Right atrium auricular region (tissue), 2 donors: Measurements from ENCODE around the gene TM7SF3. TPM values are rescaled to one million over a fixed set of nuclear protein-coding genes. Genes with fewer than 3 reads are reported as not detected.
A peak's percentile ranks its signal among the peaks of the same experiment; 100 is the strongest.

Experiments used
- DNase-seq: peaks from one replicate; pipeline ENCODE4 v3.0.0-alpha.2; 2019; ENCODE audit warnings: low spot score
- H3K27ac ChIP-seq, 2 donors: fragments of 200-600 bp; sonication (generic); 1 replicate in 1 of 2; 2 replicates in 1 of 2; pipeline ENCODE4 v1.5.1; 2016 to 2019
- H3K27me3 ChIP-seq, 2 donors: fragments of 200-600 bp; sonication (generic); one replicate each; pipeline versions ENCODE4 v1.5.1 to v1.6.0; 2017 to 2019
- H3K36me3 ChIP-seq: fragments of 200-600 bp; sonication (generic); one replicate; pipeline ENCODE4 v1.5.1; 2016
- H3K4me1 ChIP-seq, 2 donors: fragments of 200-600 bp; sonication (generic); one replicate each; pipeline versions ENCODE4 v1.5.1 to v1.6.0; 2017 to 2019
- H3K4me3 ChIP-seq, 2 donors: fragments of 200-600 bp; sonication (generic); 1 replicate in 1 of 2; 2 replicates in 1 of 2; pipeline ENCODE4 v1.5.1; 2017 to 2019; ENCODE audit warnings: mild to moderate bottlenecking in 1 of 2, moderate library complexity in 1 of 2
- H3K9me3 ChIP-seq, 2 donors: fragments of 200-600 bp; sonication (generic); one replicate each; pipeline ENCODE4 v1.5.1; 2019
- total RNA-seq, 2 donors: library from RNA; depleted of rRNA; stranded (reverse); fragments of >200 nt; gene quantifications; one replicate each; pipeline ENCODE4 v1.1.0, GENCODE V29; 2016
- TF ChIP-seq, protein P1 (sequence below), 2 donors: fragments of 200-600 bp; sonication (generic); IDR thresholded peaks; one replicate each; pipeline ENCODE4 v1.5.1; 2019; ENCODE audit warnings: antibody characterized with exemption in 2 of 2

Gene TM7SF3, protein sequence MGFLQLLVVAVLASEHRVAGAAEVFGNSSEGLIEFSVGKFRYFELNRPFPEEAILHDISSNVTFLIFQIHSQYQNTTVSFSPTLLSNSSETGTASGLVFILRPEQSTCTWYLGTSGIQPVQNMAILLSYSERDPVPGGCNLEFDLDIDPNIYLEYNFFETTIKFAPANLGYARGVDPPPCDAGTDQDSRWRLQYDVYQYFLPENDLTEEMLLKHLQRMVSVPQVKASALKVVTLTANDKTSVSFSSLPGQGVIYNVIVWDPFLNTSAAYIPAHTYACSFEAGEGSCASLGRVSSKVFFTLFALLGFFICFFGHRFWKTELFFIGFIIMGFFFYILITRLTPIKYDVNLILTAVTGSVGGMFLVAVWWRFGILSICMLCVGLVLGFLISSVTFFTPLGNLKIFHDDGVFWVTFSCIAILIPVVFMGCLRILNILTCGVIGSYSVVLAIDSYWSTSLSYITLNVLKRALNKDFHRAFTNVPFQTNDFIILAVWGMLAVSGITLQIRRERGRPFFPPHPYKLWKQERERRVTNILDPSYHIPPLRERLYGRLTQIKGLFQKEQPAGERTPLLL
- 10 to 100 TPM; 23.0 to 34.6 TPM for total RNA-seq

DNA sequence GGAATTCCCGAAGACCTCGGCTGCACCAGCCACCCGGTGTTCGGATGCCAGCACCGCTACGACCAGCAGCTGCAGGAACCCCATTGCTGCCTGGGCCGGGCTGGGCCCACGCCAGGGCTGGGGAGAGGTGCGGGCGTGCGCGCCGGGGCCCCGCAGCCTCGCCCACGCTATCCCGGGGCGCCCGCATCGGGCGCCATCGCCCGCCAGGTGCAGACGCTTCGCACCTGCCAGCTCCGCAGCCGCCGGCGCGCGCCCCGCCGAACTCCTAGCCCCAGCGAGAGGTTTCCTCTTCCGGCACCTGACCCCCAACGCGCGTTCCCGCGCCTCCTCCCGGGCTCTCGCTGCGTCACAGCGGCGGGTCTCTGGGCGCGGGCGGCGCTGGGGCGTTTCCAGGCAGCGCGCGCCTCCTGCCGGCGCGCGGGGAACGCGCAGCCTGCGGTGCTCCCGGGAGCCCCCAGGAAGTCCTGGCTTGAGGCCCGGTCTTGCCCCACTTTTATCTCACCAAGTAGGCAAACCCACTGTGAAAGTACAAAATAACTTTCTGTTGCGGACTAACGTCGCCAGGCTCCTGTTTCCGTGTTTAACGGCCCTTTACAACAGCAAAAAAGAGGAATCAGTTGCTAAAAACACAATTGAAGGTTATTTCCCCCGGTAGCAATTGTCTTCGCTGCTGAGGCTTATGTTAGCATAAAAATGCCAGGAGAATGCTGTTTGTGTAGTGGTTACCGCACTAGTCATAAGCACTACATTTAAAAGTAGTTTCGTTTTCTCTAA, at the start of gene TM7SF3:
TSS of gene TM7SF3 (minus strand) at position 300 of the 774 bp plus-strand sequence. CDS start at position 84, 216 bp downstream.
- Histone ChIP-seq H3K4me1 (peaks cover 0 to 39% of the 10 kb centered on the region in 2 donors), H3K36me3 (no peaks in the 10 kb centered on the region), H3K27ac (peak within 1 kb of the TSS; percentile 88 to 89), H3K27me3 (no peaks in the 10 kb centered on the region), H3K9me3 (no peaks in the 10 kb centered on the region), H3K4me3 (peak within 1 kb of the TSS; percentile 77 to 95)
- peak; percentile 91 for DNase-seq
- TF ChIP-seq, protein P1, sequence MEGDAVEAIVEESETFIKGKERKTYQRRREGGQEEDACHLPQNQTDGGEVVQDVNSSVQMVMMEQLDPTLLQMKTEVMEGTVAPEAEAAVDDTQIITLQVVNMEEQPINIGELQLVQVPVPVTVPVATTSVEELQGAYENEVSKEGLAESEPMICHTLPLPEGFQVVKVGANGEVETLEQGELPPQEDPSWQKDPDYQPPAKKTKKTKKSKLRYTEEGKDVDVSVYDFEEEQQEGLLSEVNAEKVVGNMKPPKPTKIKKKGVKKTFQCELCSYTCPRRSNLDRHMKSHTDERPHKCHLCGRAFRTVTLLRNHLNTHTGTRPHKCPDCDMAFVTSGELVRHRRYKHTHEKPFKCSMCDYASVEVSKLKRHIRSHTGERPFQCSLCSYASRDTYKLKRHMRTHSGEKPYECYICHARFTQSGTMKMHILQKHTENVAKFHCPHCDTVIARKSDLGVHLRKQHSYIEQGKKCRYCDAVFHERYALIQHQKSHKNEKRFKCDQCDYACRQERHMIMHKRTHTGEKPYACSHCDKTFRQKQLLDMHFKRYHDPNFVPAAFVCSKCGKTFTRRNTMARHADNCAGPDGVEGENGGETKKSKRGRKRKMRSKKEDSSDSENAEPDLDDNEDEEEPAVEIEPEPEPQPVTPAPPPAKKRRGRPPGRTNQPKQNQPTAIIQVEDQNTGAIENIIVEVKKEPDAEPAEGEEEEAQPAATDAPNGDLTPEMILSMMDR (IDR thresholded peaks at IDR 0.05) = peak; percentile 96 to 99

DNA sequence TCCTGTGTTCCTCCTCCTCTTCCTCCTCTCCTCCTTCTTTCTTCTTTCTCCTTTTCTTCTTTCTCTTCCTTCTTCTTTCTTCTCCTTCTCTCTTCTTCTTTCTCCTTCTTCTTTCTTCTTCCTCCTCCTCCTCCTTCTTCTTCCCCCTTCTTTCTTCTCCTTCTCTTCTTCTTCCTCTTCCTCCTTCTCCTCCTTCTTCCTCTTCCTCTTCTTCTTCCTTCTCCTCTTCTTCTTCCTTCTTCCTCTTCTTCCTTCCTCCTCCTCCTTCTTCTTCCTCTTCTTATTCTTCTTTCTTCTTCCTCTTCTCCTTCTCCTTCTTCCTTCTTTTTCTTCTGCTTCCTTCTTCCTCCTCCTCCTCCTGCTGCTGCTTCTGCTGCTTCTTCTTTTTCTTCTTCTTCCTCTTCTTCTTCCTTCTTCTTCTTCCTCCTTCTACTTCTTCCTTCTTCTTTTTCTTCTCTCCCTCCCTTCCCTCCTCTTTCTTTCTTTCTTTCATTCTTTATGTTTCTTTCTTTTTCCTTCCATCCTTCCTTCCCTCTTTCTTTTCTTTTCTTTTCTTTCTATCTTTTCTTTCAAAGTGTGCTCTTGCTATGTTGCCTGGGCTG, 49.2 kb upstream of the TM7SF3 start:
- DNase-seq = no peak
- Histone ChIP-seq H3K4me1 (no peaks in the 10 kb centered on the region), H3K27ac (no peak overlapping the region), H3K27me3 (no peaks in the 10 kb centered on the region), H3K9me3 (no peaks in the 10 kb centered on the region), H3K4me3 (no peak overlapping the region), H3K36me3 (no peaks in the 10 kb centered on the region)
- TF ChIP-seq, protein P1 (IDR thresholded peaks at IDR 0.05) = no peak

DNA sequence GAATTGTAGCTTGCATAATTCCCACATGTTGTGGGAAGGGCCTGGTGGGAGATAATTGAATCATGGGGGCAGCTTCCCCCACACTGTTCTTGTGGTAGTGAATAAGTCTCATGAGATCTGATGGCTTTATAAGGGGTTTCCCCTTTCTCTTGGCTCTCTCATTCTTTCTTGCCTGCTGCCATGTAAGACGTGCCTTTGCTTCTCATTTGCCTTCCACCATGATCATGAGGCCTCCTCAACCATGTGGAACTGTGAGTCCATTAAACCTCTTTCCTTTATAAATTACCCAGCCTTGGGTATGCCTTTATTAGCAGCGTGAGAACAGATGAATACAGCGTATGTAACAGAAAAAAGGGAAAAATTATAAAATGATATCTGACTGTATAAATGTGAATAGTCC, 47.1 kb upstream of the TM7SF3 start:
- TF ChIP-seq, protein P1 (IDR thresholded peaks at IDR 0.05) = no peak
- H3K36me3 ChIP-seq = no peaks in the 10 kb centered on the region
- no peaks in the 10 kb centered on the region for H3K9me3 ChIP-seq
- H3K27me3 ChIP-seq = no peaks in the 10 kb centered on the region
- no peaks in the 10 kb centered on the region for H3K4me1 ChIP-seq
- H3K27ac ChIP-seq = no peak overlapping the region
- no peak for DNase-seq
- no peak overlapping the region for H3K4me3 ChIP-seq

DNA sequence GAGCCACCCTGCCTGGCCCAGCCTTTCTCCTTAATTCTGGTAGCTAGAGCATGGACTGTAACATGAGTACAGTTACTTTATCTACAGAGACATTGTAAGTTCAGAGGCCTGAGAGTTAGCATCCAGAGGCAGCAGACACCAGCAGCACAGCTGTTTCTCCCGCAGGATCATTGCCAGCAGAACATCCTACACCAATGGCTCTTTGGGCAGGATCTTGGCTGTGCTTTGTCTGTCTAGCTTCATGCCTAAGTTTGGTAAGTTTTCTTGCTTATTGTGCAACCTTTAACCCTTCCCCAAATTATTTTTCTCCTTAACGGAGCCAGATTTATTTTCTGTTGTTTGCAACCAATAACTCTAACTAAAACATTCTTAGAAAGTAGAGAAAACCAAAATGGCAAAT, 46.6 kb upstream of the TM7SF3 start:
- DNase-seq = no peak
- no peaks in the 10 kb centered on the region for H3K9me3 ChIP-seq
- no peaks in the 10 kb centered on the region for H3K27me3 ChIP-seq
- H3K4me3 ChIP-seq = no peak overlapping the region
- H3K36me3 ChIP-seq = no peaks in the 10 kb centered on the region
- TF ChIP-seq, protein P1 (IDR thresholded peaks at IDR 0.05) = no peak
- H3K4me1 ChIP-seq = no peaks in the 10 kb centered on the region
- H3K27ac ChIP-seq = no peak overlapping the region

DNA sequence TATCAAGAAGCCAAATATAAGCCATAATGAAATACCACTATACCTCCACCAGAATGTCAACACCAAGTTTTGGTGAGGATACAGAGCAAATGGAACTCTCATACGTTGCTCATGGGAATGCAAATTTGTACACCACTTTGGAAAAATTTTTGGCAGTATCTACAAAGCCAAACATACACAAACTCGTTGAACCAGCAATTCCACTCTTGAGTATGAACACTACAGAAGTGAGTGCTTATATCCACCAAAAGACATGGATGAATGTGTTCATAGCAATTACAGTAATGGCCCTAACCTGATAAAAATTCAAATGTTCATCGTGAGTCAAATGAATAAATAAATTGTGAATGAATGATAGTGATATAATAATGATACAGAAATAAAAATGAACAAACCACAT, 43.4 kb upstream of the TM7SF3 start:
- TF ChIP-seq, protein P1 (IDR thresholded peaks at IDR 0.05) = no peak
- Histone ChIP-seq H3K4me1 (no peaks in the 10 kb centered on the region), H3K27ac (no peak overlapping the region), H3K9me3 (no peaks in the 10 kb centered on the region), H3K36me3 (no peaks in the 10 kb centered on the region), H3K4me3 (no peak overlapping the region), H3K27me3 (no peaks in the 10 kb centered on the region)
- no peak for DNase-seq
